AG09309 (cell line): Measurements from ENCODE around the gene WBP1L.
"Not testable (repeated sequence)": the region's sequence is repeated elsewhere in the genome, so short reads cannot be mapped to it uniquely, and the experiment has no call there.

Source experiments
- DNase-seq: peaks from one replicate; pipeline ENCODE4 v3.0.0-alpha.2; 2010; ENCODE audit warnings: low read depth
- H3K4me3 ChIP-seq: 2 replicates; pipeline ENCODE4 v1.5.1; 2011; ENCODE audit warnings: mild to moderate bottlenecking, low read depth, low read length, moderate library complexity; ENCODE audit not compliant: control insufficient read depth
- CTCF ChIP-seq: IDR thresholded peaks from 2 replicates; pipeline ENCODE4 v1.5.1; 2011; ENCODE audit warnings: mild to moderate bottlenecking, low read depth, low read length, inconsistent platforms; ENCODE audit not compliant: insufficient read depth, control insufficient read depth; ENCODE audit errors: missing control alignments

The WBP1L gene

GRCh38 chr10:102757323-102757722, 13.6 kb downstream of the WBP1L start:
- no peak for TF ChIP-seq CTCF
- H3K4me3 ChIP-seq, result no peak overlapping the region
- no peak for DNase-seq

GRCh38 chr10:102758240-102758932, 14.6 kb downstream of the WBP1L start:
- no peak for TF ChIP-seq CTCF
- DNase-seq, result no peak
- H3K4me3 ChIP-seq, result no peak overlapping the region

GRCh38 chr10:102758933-102759262, 15.2 kb downstream of the WBP1L start:
- DNase-seq, H3K4me3 ChIP-seq: not testable (repeated sequence)

- H3K4me3 ChIP-seq, result no peak overlapping the region
- DNase-seq, result no peak
- TF ChIP-seq CTCF, result no peak
Measured at GRCh38 chr10:102759497-102760210, 15.9 kb downstream of the WBP1L start.

GRCh38 chr10:102761981-102762380, 18.2 kb downstream of the WBP1L start:
- no peak for DNase-seq
- no peak for TF ChIP-seq CTCF
- no peak overlapping the region for H3K4me3 ChIP-seq

- TF ChIP-seq CTCF, result no peak
- no peak overlapping the region for H3K4me3 ChIP-seq
- no peak for DNase-seq
Measured at GRCh38 chr10:102762401-102763015, 18.8 kb downstream of the WBP1L start.

- DNase-seq, result no peak
- no peak for TF ChIP-seq CTCF
- no peak overlapping the region for H3K4me3 ChIP-seq
Measured at GRCh38 chr10:102763037-102763607, 19.4 kb downstream of the WBP1L start.
